Measurements from ENCODE around the gene HTR3D. TPM values are rescaled to one million over a fixed set of nuclear protein-coding genes. Genes with fewer than 3 reads are reported as not detected.
A peak's percentile ranks its signal among the peaks of the same experiment; 100 is the strongest.
"Not testable (repeated sequence)": the region's sequence is repeated elsewhere in the genome, so short reads cannot be mapped to it uniquely, and the experiment has no call there.

The HTR3D gene
- total and polyA plus RNA-seq, 4 donors = not detected

GRCh38 chr3:184016169-184016570 is 15.4 kb upstream of the HTR3D start:
- H3K27me3 ChIP-seq (ENCODE audit: control insufficient read depth, insufficient read depth, low read length) = no peaks in the 10 kb centered on the region
- no peak overlapping the region for H3K27ac ChIP-seq (ENCODE audit: low read depth, low read length)
- DNase-seq (ENCODE audit: low read depth in 4 of 6, low spot score in 6 of 6) = peak in 1 of 6 donors; percentile 6
- no peaks in the 10 kb centered on the region for H3K9me3 ChIP-seq (ENCODE audit: control insufficient read depth, insufficient read depth, low read length)
- 34% methylated on average over 4 of the region's 5 CpGs for WGBS (ENCODE audit: insufficient coverage)
- H3K4me1 ChIP-seq (ENCODE audit: control insufficient read depth, insufficient read depth, low read length) = peaks cover 14% of the 10 kb centered on the region
- H3K4me3 ChIP-seq (ENCODE audit: low read depth, low read length) = peak overlapping the region; percentile 88
- peaks cover 10% of the 10 kb centered on the region for H3K36me3 ChIP-seq (ENCODE audit: control insufficient read depth, insufficient read depth, low read length)

DNA sequence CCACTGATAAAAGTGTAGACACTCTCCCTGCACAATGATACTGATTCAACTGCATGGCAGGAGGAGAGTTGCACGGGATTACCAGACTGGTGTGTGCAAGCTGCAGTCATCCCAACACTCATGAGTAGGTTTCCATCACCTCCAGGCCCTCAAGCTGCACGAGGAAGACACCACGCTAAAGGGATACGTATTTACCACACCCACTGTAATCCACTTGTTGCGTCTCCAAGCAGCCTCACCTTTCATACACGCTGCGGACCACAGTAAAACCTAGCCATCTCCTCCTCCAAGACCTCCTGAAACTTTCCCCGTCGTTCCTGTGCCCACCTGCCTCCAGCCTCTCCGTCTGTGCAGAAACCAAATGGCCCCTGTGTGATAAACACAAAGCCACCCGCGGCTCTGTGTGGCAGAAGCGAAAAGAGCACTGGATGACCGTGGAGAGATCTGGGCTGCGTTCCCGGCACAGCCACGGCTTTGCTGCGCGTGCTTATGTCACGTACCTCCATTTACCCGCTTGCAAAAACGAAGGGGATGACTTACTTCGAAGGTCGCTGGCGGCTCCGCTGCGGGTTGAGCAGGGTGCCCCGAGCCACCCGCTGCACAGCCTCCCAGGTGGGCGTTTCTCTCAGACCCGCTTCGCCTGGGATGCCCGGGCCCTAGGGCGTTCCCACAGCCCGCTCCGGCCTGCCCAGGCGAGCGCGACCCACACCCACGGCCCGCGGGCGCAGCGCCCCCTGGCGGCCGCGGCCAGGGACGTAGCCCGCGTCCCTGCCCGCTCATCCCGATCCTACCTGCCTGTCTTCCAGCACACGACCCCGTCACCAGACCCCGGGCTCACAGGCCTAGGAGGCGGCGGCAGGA is 14.5 kb upstream of the HTR3D start:
- peak in 5 of 6 donors; percentile 43 to 86 (median 64) for DNase-seq (ENCODE audit: low read depth in 4 of 6, low spot score in 6 of 6)
- H3K4me1 ChIP-seq (ENCODE audit: control insufficient read depth, insufficient read depth, low read length) = peaks cover 14% of the 10 kb centered on the region
- H3K4me3 ChIP-seq (ENCODE audit: low read depth, low read length) = peak overlapping the region; percentile 88
- peaks cover 10% of the 10 kb centered on the region for H3K36me3 ChIP-seq (ENCODE audit: control insufficient read depth, insufficient read depth, low read length)
- 7% methylated on average over 55 of the region's 57 CpGs for WGBS (ENCODE audit: insufficient coverage)
- peak overlapping the region; percentile 92 for H3K27ac ChIP-seq (ENCODE audit: low read depth, low read length)
- H3K9me3 ChIP-seq (ENCODE audit: control insufficient read depth, insufficient read depth, low read length) = no peaks in the 10 kb centered on the region
- H3K27me3 ChIP-seq (ENCODE audit: control insufficient read depth, insufficient read depth, low read length) = no peaks in the 10 kb centered on the region

DNA sequence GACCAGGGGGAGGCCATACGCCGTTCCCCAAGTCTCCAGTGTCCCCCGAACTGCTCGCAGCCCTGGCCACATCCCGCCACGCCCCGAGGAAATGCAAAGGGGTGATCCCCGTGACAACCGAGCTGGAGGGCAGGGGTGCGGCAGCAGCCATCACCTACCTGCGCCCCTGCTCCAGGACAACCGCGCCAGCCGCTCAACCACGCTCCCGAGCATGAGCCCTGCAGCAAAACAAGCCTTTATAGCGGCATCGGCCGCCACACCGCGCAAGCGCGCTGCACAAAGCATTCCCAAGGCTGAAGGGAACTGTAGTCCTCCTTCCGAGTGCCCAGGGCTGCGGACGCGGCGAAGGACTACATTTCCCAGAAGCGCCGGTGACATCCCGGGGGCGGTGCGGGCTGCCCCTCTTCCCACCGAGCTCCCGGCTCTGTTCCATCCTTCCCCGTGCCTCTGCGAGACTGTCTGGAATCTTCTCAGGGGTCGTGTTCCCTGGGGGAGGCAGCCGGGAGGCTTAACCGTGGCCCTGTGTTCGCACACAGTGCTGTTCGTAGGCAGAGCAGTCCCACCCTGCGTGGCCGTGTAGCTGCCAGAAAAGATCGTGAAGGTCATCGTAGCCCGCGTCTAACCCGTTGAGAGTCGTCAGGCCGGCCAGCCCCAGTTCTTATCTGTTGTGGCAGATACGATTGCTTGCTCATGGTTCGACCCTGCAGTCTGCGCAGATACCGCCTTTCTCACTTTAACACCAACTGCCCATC is 13.7 kb upstream of the HTR3D start, which contains the start of gene ABCC5:
Gene ABCC5 (minus strand): TSS at position 213 of the 752 bp plus-strand sequence. CDS start 3,492 bp downstream, outside the sequence.
- DNase-seq (ENCODE audit: low read depth in 4 of 6, low spot score in 6 of 6) = peak; percentile 84 to 99 (median 91)
- Histone ChIP-seq H3K4me1 (ENCODE audit: control insufficient read depth, insufficient read depth, low read length) (peaks cover 14% of the 10 kb centered on the region), H3K4me3 (ENCODE audit: low read depth, low read length) (peak within 1 kb of the TSS; percentile 88), H3K36me3 (ENCODE audit: control insufficient read depth, insufficient read depth, low read length) (peaks cover 10% of the 10 kb centered on the region), H3K9me3 (ENCODE audit: control insufficient read depth, insufficient read depth, low read length) (no peaks in the 10 kb centered on the region), H3K27me3 (ENCODE audit: control insufficient read depth, insufficient read depth, low read length) (no peaks in the 10 kb centered on the region), H3K27ac (ENCODE audit: low read depth, low read length) (peak within 1 kb of the TSS; percentile 92)
- WGBS (ENCODE audit: insufficient coverage) = under 1% methylated on average over 51 of the region's 55 CpGs

DNA sequence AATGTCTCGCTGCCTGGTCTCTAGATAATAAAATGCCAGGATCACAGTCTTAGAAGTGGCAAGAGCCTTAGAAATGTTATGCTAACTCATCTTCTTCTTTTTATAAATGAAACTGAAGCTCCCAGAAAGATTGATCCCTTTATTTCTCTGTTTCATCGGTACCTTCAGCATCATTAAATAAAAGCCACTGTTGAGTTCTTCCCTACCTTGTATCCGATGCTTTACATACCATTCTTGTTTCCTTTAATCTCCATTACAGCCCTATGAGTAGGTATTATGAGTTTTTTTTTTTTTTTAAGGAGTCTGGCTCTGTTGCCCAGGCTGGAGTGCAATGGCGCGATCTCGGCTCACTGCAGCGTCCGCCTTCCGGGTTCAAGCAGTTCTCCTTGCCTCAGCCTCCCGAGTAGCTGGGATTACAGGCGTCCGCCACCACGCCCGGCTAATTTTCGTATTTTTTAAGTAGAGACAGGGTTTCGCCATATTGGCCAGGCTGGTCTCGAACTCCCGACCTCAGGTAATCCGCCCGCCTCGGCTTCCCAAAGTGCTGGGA is 13.0 kb upstream of the HTR3D start:
- no peak for DNase-seq (ENCODE audit: low read depth in 4 of 6, low spot score in 6 of 6)
- Histone ChIP-seq H3K27ac (ENCODE audit: low read depth, low read length) (peak overlapping the region; percentile 92), H3K27me3 (ENCODE audit: control insufficient read depth, insufficient read depth, low read length) (no peaks in the 10 kb centered on the region), H3K4me3 (ENCODE audit: low read depth, low read length) (peak overlapping the region; percentile 88), H3K4me1 (ENCODE audit: control insufficient read depth, insufficient read depth, low read length) (peaks cover 14% of the 10 kb centered on the region), H3K36me3 (ENCODE audit: control insufficient read depth, insufficient read depth, low read length) (peaks cover 7% of the 10 kb centered on the region), H3K9me3 (ENCODE audit: control insufficient read depth, insufficient read depth, low read length) (no peaks in the 10 kb centered on the region)
- WGBS (ENCODE audit: insufficient coverage) = 92% methylated on average over 16 of the region's 21 CpGs

- H3K36me3 ChIP-seq (ENCODE audit: control insufficient read depth, insufficient read depth, low read length) = no peaks in the 10 kb centered on the region
- peaks cover 3% of the 10 kb centered on the region for H3K4me1 ChIP-seq (ENCODE audit: control insufficient read depth, insufficient read depth, low read length)
- DNase-seq (ENCODE audit: low read depth in 4 of 6, low spot score in 6 of 6) = no peak
- H3K27me3 ChIP-seq (ENCODE audit: control insufficient read depth, insufficient read depth, low read length) = no peaks in the 10 kb centered on the region
- no peak overlapping the region for H3K4me3 ChIP-seq (ENCODE audit: low read depth, low read length)
- H3K9me3 ChIP-seq (ENCODE audit: control insufficient read depth, insufficient read depth, low read length) = no peaks in the 10 kb centered on the region
- WGBS (ENCODE audit: insufficient coverage) = no CpG with 5 or more reads among the region's 7 CpGs
- no peak overlapping the region for H3K27ac ChIP-seq (ENCODE audit: low read depth, low read length)
Observed at GRCh38 chr3:184022323-184022722, 9.2 kb upstream of the HTR3D start.

- not testable (repeated sequence) for H3K9me3 ChIP-seq (ENCODE audit: control insufficient read depth, insufficient read depth, low read length); H3K27me3 ChIP-seq (ENCODE audit: control insufficient read depth, insufficient read depth, low read length); DNase-seq (ENCODE audit: low read depth in 4 of 6, low spot score in 6 of 6); H3K27ac ChIP-seq (ENCODE audit: low read depth, low read length); H3K4me1 ChIP-seq (ENCODE audit: control insufficient read depth, insufficient read depth, low read length); H3K4me3 ChIP-seq (ENCODE audit: low read depth, low read length); H3K36me3 ChIP-seq (ENCODE audit: control insufficient read depth, insufficient read depth, low read length)
- 80% methylated on average over 1 of the region's 5 CpGs for WGBS (ENCODE audit: insufficient coverage)
Observed at GRCh38 chr3:184025256-184025655, 6.3 kb upstream of the HTR3D start.

DNA sequence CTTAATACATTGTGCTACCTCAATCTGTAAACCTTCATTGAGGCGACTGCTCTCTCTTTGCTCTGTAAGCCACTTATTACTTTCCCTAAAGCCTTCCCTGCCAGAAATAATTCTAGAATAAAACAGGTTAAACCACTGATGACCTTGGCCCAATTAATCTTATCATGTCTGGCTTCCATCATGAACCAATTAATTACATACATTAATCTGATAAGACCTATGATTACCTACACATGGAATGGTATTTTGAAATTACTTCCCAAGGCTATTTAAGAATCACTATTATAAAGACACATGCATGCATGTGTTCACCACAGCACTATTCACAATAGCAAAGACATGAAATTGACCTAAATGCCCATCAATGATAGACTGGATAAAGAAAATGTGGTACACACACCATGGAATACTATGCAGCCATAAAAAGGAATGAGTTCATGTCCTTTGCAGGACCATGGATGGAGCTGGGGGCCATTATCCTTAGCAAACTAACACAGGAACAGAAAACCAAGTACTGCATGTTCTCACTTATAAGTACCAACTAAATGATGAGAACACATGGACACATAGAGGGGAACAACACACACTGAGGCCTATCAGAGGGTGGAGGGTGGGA is 3.2 kb upstream of the HTR3D start:
- WGBS (ENCODE audit: insufficient coverage) = 100% methylated on average over 1 of the region's 1 CpG

GRCh38 chr3:184029443-184029842 is 2.1 kb upstream of the HTR3D start:
- Histone ChIP-seq H3K27me3 (ENCODE audit: control insufficient read depth, insufficient read depth, low read length) (no peaks in the 10 kb centered on the region), H3K4me3 (ENCODE audit: low read depth, low read length) (no peak overlapping the region), H3K4me1 (ENCODE audit: control insufficient read depth, insufficient read depth, low read length) (no peaks in the 10 kb centered on the region), H3K9me3 (ENCODE audit: control insufficient read depth, insufficient read depth, low read length) (no peaks in the 10 kb centered on the region), H3K27ac (ENCODE audit: low read depth, low read length) (no peak overlapping the region), H3K36me3 (ENCODE audit: control insufficient read depth, insufficient read depth, low read length) (no peaks in the 10 kb centered on the region)
- WGBS (ENCODE audit: insufficient coverage) = 78% methylated on average over 1 of the region's 2 CpGs
- no peak for DNase-seq (ENCODE audit: low read depth in 4 of 6, low spot score in 6 of 6)

More for the DNA sequence above, 3.2 kb upstream of the HTR3D start:
- H3K36me3 ChIP-seq (ENCODE audit: control insufficient read depth, insufficient read depth, low read length); H3K4me1 ChIP-seq (ENCODE audit: control insufficient read depth, insufficient read depth, low read length); H3K27me3 ChIP-seq (ENCODE audit: control insufficient read depth, insufficient read depth, low read length); H3K4me3 ChIP-seq (ENCODE audit: low read depth, low read length); H3K27ac ChIP-seq (ENCODE audit: low read depth, low read length); DNase-seq (ENCODE audit: low read depth in 4 of 6, low spot score in 6 of 6); H3K9me3 ChIP-seq (ENCODE audit: control insufficient read depth, insufficient read depth, low read length): not testable (repeated sequence)

GRCh38 chr3:184030536-184030935 is 1.0 kb upstream of the HTR3D start:
- Histone ChIP-seq H3K27me3 (ENCODE audit: control insufficient read depth, insufficient read depth, low read length) (no peaks in the 10 kb centered on the region), H3K27ac (ENCODE audit: low read depth, low read length) (no peak overlapping the region), H3K4me3 (ENCODE audit: low read depth, low read length) (no peak overlapping the region), H3K4me1 (ENCODE audit: control insufficient read depth, insufficient read depth, low read length) (no peaks in the 10 kb centered on the region), H3K36me3 (ENCODE audit: control insufficient read depth, insufficient read depth, low read length) (no peaks in the 10 kb centered on the region), H3K9me3 (ENCODE audit: control insufficient read depth, insufficient read depth, low read length) (no peaks in the 10 kb centered on the region)
- no peak for DNase-seq (ENCODE audit: low read depth in 4 of 6, low spot score in 6 of 6)
- WGBS (ENCODE audit: insufficient coverage) = no CpG with 5 or more reads among the region's 3 CpGs
